ENCODE results near the gene ANAPC5. TPM values are rescaled to one million over a fixed set of nuclear protein-coding genes. Genes with fewer than 3 reads are reported as not detected.
"Not testable (repeated sequence)": the region's sequence is repeated elsewhere in the genome, so short reads cannot be mapped to it uniquely, and the experiment has no call there.

The ANAPC5 gene
- total RNA-seq, 1 experiment from 2014 or later: 199 TPM

- Histone ChIP-seq H3K4me2 (ENCODE audit: low read length) (no peak overlapping the region), H3K36me3 (ENCODE audit: low read depth, low read length) (no peaks in the 10 kb centered on the region), H3F3A (ENCODE audit: low read length, unreplicated experiment) (no peaks in the 10 kb centered on the region), H3K9me3 (ENCODE audit: low read length) (no peaks in the 10 kb centered on the region), H3K79me2 (ENCODE audit: low read length) (peaks cover 6% of the 10 kb centered on the region; the same call in 1 of the 2 replicates), H4K20me1 (ENCODE audit: low read length) (no peaks in the 10 kb centered on the region), H2AFZ (ENCODE audit: low read length) (no peak overlapping the region), H3K27me3 (ENCODE audit: low read length) (no peaks in the 10 kb centered on the region), H3K9ac (ENCODE audit: low read length) (no peak overlapping the region), H3K27ac (ENCODE audit: low read length) (no peak overlapping the region), H3K9me2 (replicated peaks; ENCODE audit: low read length) (no peaks in the 10 kb centered on the region), H3K4me1 (ENCODE audit: insufficient read depth, low read length) (no peaks in the 10 kb centered on the region), H3K4me3 (ENCODE audit: low read length) (no peak overlapping the region)
- DNase-seq (no peak), ATAC-seq (no peak)
- TF ChIP-seq EZH2phosphoT487 (IDR thresholded peaks at IDR 0.05; ENCODE audit: borderline replicate concordance, low read length) (no peak), EZH2 (IDR thresholded peaks at IDR 0.05; ENCODE audit: low read length, unreplicated experiment) (no peak)
- TF ChIP-seq, protein P1, sequence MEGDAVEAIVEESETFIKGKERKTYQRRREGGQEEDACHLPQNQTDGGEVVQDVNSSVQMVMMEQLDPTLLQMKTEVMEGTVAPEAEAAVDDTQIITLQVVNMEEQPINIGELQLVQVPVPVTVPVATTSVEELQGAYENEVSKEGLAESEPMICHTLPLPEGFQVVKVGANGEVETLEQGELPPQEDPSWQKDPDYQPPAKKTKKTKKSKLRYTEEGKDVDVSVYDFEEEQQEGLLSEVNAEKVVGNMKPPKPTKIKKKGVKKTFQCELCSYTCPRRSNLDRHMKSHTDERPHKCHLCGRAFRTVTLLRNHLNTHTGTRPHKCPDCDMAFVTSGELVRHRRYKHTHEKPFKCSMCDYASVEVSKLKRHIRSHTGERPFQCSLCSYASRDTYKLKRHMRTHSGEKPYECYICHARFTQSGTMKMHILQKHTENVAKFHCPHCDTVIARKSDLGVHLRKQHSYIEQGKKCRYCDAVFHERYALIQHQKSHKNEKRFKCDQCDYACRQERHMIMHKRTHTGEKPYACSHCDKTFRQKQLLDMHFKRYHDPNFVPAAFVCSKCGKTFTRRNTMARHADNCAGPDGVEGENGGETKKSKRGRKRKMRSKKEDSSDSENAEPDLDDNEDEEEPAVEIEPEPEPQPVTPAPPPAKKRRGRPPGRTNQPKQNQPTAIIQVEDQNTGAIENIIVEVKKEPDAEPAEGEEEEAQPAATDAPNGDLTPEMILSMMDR (conservative IDR thresholded peaks at IDR 0.05; ENCODE audit: low read depth, low read length): no peak
- intact Hi-C loops (cut with micrococcal nuclease): no loop called here
- CTCF ChIA-PET: no interaction called here
- POLR2A ChIA-PET (ENCODE audit: unreplicated experiment): no interaction called here
- BruUV-seq (replicated peaks): no TSS peak
Observed at GRCh38 chr12:121284551-121285390, 67.4 kb downstream of the ANAPC5 start.

DNA sequence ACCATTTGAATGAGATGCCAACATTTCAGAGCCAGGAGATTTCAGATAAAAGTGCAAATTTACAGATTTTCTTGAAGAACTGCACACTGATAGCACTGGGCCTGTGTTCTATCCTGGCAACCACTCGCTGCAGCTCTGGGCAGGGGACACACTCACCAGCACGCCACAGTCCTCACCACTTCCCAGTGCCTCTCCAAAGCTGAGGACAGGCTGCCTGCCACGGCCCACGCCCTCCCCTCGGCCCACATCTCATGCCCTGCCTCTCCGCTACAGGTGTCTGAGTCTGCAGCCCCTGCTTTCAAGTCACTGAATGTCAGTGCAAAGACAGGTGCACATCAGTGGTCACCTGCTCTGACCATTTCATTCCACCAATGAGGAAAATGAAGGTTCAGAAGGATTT lies 68.4 kb downstream of the ANAPC5 start:
- Histone ChIP-seq H3K9ac (ENCODE audit: low read length) (no peak overlapping the region), H3K9me2 (replicated peaks; ENCODE audit: low read length) (no peaks in the 10 kb centered on the region), H3K27ac (ENCODE audit: low read length) (no peak overlapping the region), H3K79me2 (ENCODE audit: low read length) (peaks cover 6% of the 10 kb centered on the region; the same call in 1 of the 2 replicates), H4K20me1 (ENCODE audit: low read length) (no peaks in the 10 kb centered on the region), H3K9me3 (ENCODE audit: low read length) (no peaks in the 10 kb centered on the region), H3K27me3 (ENCODE audit: low read length) (no peaks in the 10 kb centered on the region), H3K36me3 (ENCODE audit: low read depth, low read length) (peaks cover under 1% of the 10 kb centered on the region; the same call in 1 of the 2 replicates), H2AFZ (ENCODE audit: low read length) (no peak overlapping the region), H3K4me3 (ENCODE audit: low read length) (no peak overlapping the region), H3F3A (ENCODE audit: low read length, unreplicated experiment) (no peaks in the 10 kb centered on the region), H3K4me2 (ENCODE audit: low read length) (no peak overlapping the region), H3K4me1 (ENCODE audit: insufficient read depth, low read length) (no peaks in the 10 kb centered on the region)
- ChIA-PET CTCF (no interaction called here), POLR2A (ENCODE audit: unreplicated experiment) (no interaction called here)
- intact Hi-C loops (cut with micrococcal nuclease): no loop called here
- ATAC-seq (no peak), DNase-seq (no peak)
- no TSS peak for BruUV-seq (replicated peaks)
- TF ChIP-seq, protein P1 (conservative IDR thresholded peaks at IDR 0.05; ENCODE audit: low read depth, low read length): no peak
- TF ChIP-seq EZH2phosphoT487 (IDR thresholded peaks at IDR 0.05; ENCODE audit: borderline replicate concordance, low read length): no peak
- TF ChIP-seq EZH2 (IDR thresholded peaks at IDR 0.05; ENCODE audit: low read length, unreplicated experiment): no peak

DNA sequence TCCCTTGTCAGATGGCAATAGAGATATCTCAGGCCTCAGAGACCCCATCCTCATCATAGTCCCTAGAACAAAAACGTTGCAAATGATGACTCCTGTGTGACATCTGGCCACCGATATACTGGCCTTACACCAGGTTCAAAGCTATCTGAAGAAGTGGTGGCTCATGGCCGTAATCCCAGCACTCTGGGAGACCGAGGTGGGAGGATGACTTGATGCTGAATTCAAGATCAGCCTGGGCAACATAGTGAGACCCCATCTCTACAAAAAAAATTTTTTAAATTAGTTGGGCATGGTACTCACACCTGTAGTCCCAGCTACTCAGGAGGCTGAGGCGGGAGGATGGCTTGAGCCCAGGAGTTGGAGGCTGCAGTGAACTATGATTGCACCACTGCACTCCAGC lies 68.8 kb downstream of the ANAPC5 start:
- Histone ChIP-seq H3K9ac (ENCODE audit: low read length) (no peak overlapping the region), H3K27me3 (ENCODE audit: low read length) (no peaks in the 10 kb centered on the region), H3F3A (ENCODE audit: low read length, unreplicated experiment) (no peaks in the 10 kb centered on the region), H3K9me2 (replicated peaks; ENCODE audit: low read length) (no peaks in the 10 kb centered on the region), H2AFZ (ENCODE audit: low read length) (no peak overlapping the region), H3K9me3 (ENCODE audit: low read length) (no peaks in the 10 kb centered on the region), H3K27ac (ENCODE audit: low read length) (no peak overlapping the region), H3K79me2 (ENCODE audit: low read length) (peaks cover 9% of the 10 kb centered on the region; the same call in 1 of the 2 replicates), H3K4me1 (ENCODE audit: insufficient read depth, low read length) (no peaks in the 10 kb centered on the region), H3K4me2 (ENCODE audit: low read length) (no peak overlapping the region), H3K4me3 (ENCODE audit: low read length) (no peak overlapping the region), H4K20me1 (ENCODE audit: low read length) (no peaks in the 10 kb centered on the region), H3K36me3 (ENCODE audit: low read depth, low read length) (peaks cover 5% of the 10 kb centered on the region; the same call in 1 of the 2 replicates)
- TF ChIP-seq EZH2phosphoT487 (IDR thresholded peaks at IDR 0.05; ENCODE audit: borderline replicate concordance, low read length): no peak
- TF ChIP-seq, protein P1 (conservative IDR thresholded peaks at IDR 0.05; ENCODE audit: low read depth, low read length): no peak
- DNase-seq (no peak), ATAC-seq (no peak)
- ChIA-PET CTCF (no interaction called here), POLR2A (ENCODE audit: unreplicated experiment) (no interaction called here)
- BruUV-seq (replicated peaks): no TSS peak
- intact Hi-C loops (cut with micrococcal nuclease): no loop called here

DNA sequence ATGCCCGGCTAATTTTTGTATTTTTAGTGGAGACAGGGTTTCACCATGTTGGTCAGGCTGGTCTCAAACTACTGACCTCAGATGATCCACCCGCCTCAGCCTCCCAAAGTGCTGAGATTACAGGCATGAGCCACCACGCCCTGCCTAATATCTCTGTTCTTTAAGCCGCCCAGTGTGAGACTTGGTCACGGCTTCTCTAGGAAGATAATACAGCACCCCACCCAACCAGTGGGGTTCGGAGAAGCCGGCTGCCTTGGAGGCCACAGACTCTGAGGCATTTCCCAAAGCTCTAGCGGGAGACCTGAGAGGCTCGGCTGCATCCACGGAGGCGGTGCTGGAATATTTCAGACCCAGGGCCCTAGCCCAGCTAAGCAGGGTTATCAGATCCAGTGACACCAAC lies 69.3 kb downstream of the ANAPC5 start:
- H3F3A ChIP-seq (ENCODE audit: low read length, unreplicated experiment); H3K9me3 ChIP-seq (ENCODE audit: low read length); H3K4me3 ChIP-seq (ENCODE audit: low read length); BruUV-seq (replicated peaks); intact Hi-C loops (cut with micrococcal nuclease); POLR2A ChIA-PET (ENCODE audit: unreplicated experiment); DNase-seq; H3K9ac ChIP-seq (ENCODE audit: low read length); H2AFZ ChIP-seq (ENCODE audit: low read length); H3K27me3 ChIP-seq (ENCODE audit: low read length); H3K27ac ChIP-seq (ENCODE audit: low read length); H3K4me2 ChIP-seq (ENCODE audit: low read length); H3K36me3 ChIP-seq (ENCODE audit: low read depth, low read length); ATAC-seq; H3K9me2 ChIP-seq (replicated peaks; ENCODE audit: low read length); H4K20me1 ChIP-seq (ENCODE audit: low read length); CTCF ChIA-PET; H3K4me1 ChIP-seq (ENCODE audit: insufficient read depth, low read length): not testable (repeated sequence)
- H3K79me2 ChIP-seq (ENCODE audit: low read length): peaks cover 14% of the 10 kb centered on the region; the same call in 1 of the 2 replicates
